HPDE6-E6E7 (cell line): Measurements from ENCODE around the gene SIM2.
A peak's percentile ranks its signal among the peaks of the same experiment; 100 is the strongest.

ENCODE experiments used
- DNase-seq: peaks from one replicate; pipeline ENCODE4 v3.0.0; 2011; ENCODE audit warnings: missing footprints; ENCODE audit errors: extremely low spot score

SIM2 gene

GRCh38 chr21:36716836-36717235 is 17.9 kb downstream of the SIM2 start:
- no peak for DNase-seq

GRCh38 chr21:36717976-36718375 is 19.1 kb downstream of the SIM2 start:
- no peak for DNase-seq

- peak; percentile 66 for DNase-seq
These were observed 20.1 kb downstream of the SIM2 start for GRCh38 chr21:36718951-36719501.

GRCh38 chr21:36719614-36720013 is 20.7 kb downstream of the SIM2 start:
- DNase-seq, result no peak

GRCh38 chr21:36721817-36722216 is 22.9 kb downstream of the SIM2 start:
- no peak for DNase-seq

GRCh38 chr21:36722370-36723368 is 23.8 kb downstream of the SIM2 start:
- no peak for DNase-seq

- DNase-seq, result no peak
These were observed 24.5 kb downstream of the SIM2 start for GRCh38 chr21:36723371-36723881.

GRCh38 chr21:36724660-36725059 is 25.7 kb downstream of the SIM2 start:
- no peak for DNase-seq

GRCh38 chr21:36725793-36726386 is 27.0 kb downstream of the SIM2 start:
- no peak for DNase-seq

GRCh38 chr21:36727866-36728265 is 29.0 kb downstream of the SIM2 start:
- DNase-seq, result no peak

GRCh38 chr21:36728371-36729111 is 29.6 kb downstream of the SIM2 start:
- DNase-seq, result no peak

GRCh38 chr21:36729310-36729970 is 30.5 kb downstream of the SIM2 start:
- no peak for DNase-seq

GRCh38 chr21:36730291-36731281 is 31.7 kb downstream of the SIM2 start:
- DNase-seq, result no peak

- no peak for DNase-seq
These were observed 33.3 kb downstream of the SIM2 start for GRCh38 chr21:36732217-36732616.

GRCh38 chr21:36732761-36733160 is 33.8 kb downstream of the SIM2 start:
- no peak for DNase-seq

GRCh38 chr21:36733857-36734256 is 34.9 kb downstream of the SIM2 start:
- DNase-seq, result no peak

GRCh38 chr21:36734367-36735200 is 35.7 kb downstream of the SIM2 start:
- DNase-seq, result no peak

- no peak for DNase-seq
These were observed 36.2 kb downstream of the SIM2 start for GRCh38 chr21:36735201-36735515.

GRCh38 chr21:36735724-36736320 is 36.9 kb downstream of the SIM2 start:
- no peak for DNase-seq
